Heart right ventricle (tissue), 16 donors: ENCODE measurements around the gene PUS10. TPM values are rescaled to one million over a fixed set of nuclear protein-coding genes. Genes with fewer than 3 reads are reported as not detected.

ENCODE experiments used
- ATAC-seq, 8 donors: fragments of 200-7000 bp; cut with Tn5 transposase; one replicate each; pipeline ENCODE4 v1.9.1; 2020; ENCODE audit warnings: mild to moderate bottlenecking in 8 of 8, moderate library complexity in 8 of 8, moderate number of reproducible peaks in 1 of 8
- DNase-seq, 2 donors: peaks; one replicate each; pipeline ENCODE4 v3.0.0-alpha.2; 2020
- H3K27ac ChIP-seq, 10 donors: fragments of 200-600 bp; sonication (generic) in 2 of 10; one replicate each; pipeline versions ENCODE4 v1.5.0 to v1.8.0; 2020 to 2022; ENCODE audit warnings: mild to moderate bottlenecking in 3 of 10
- H3K27me3 ChIP-seq, 7 donors: fragments of 200-600 bp; one replicate each; pipeline ENCODE4 v1.8.0; 2021 to 2022; ENCODE audit warnings: mild to moderate bottlenecking in 2 of 7
- H3K36me3 ChIP-seq, 9 donors: fragments of 200-600 bp; sonication (generic) in 1 of 9; one replicate each; pipeline versions ENCODE4 v1.5.0 to v1.8.0; 2020 to 2022; ENCODE audit warnings: mild to moderate bottlenecking in 2 of 9
- H3K4me1 ChIP-seq, 9 donors: fragments of 200-600 bp; sonication (generic) in 1 of 9; one replicate each; pipeline versions ENCODE4 v1.5.0 to v1.8.0; 2020 to 2022; ENCODE audit warnings: mild to moderate bottlenecking in 4 of 9
- H3K4me3 ChIP-seq, 10 donors: fragments of 200-600 bp; sonication (generic) in 2 of 10; one replicate each; pipeline versions ENCODE4 v1.5.0 to v1.8.0; 2020 to 2022; ENCODE audit warnings: mild to moderate bottlenecking in 7 of 10, moderate library complexity in 2 of 10
- H3K9me3 ChIP-seq, 11 donors: fragments of 200-600 bp in 10 of 11; sonication (generic) in 2 of 11; one replicate each; pipeline versions ENCODE4 v1.5.0 to v1.8.0; 2013 to 2022; ENCODE audit warnings: mild to moderate bottlenecking in 2 of 11, control low read depth in 1 of 11, moderate library complexity in 1 of 11
- CTCF ChIP-seq, 9 donors: fragments of 200-600 bp; sonication (generic) in 2 of 9; IDR thresholded peaks; one replicate each; pipeline versions ENCODE4 v1.5.0 to v1.8.0; 2021 to 2022; ENCODE audit warnings: antibody characterized with exemption in 9 of 9, mild to moderate bottlenecking in 5 of 9, moderate library complexity in 1 of 9
- WGBS, 2 donors: extraction: QIAGEN DNeasy Blood & Tissue Kit; methylation state at CpG; one replicate each; pipeline ENCODE4 v1.1.7; 2013; ENCODE audit warnings: inconsistent platforms in 1 of 2; 5-methylcytosine and 5-hydroxymethylcytosine counted together
- intact Hi-C, 10 donors: fragments of 100-400 bp; cut with DNase I; formaldehyde crosslinking; loops; one replicate each; pipeline versions ENCODE4 v1.11.1 to v1.14.2; 2022
- polyA plus RNA-seq, 2 donors: library from polyadenylated mRNA; stranded (reverse); fragments of 200-250 nt; gene quantifications; one replicate each; pipeline ENCODE4 v1.2.3, GENCODE V29; 2013
- total RNA-seq, 10 donors: library from RNA; stranded (reverse); fragmentation: NEBNext Ultra II Directional in 3 of 10; extraction: Animal tissue kit (Norgen Biotek cat#: 25700) in 3 of 10; gene quantifications; one replicate each; pipeline versions ENCODE4 v1.2.1 to v1.2.4, GENCODE V29; 2021 to 2023
- donor health status: Arrhythmogenic right ventricular cardiomyopathy.
- donor health status: ischemic (EF 13 %, LVEDD 7.1; RV severe dilation, severe dysfunction).
- donor health status: healthy with polysubstance abuse.
- donor health status: DM: no; HTN: yes; CAD: no.
- donor health status: DM: no; HTN: no; CAD: no.
- donor health status: ischemic (EF 25% LVEDD 6.9; RV normal size, moderate dysfunction).
- donor health status: ischemic (EF 25% LVEDD 5.7; RV mildly dilated, moderate dysfunction).
- donor health status: healthy.
- donor health status: DM: yes; HTN: yes; CAD: no.
- donor health status: Ischemic cardiomyopathy.
- donor health status: ischemic (EF 35%, LVEDD 5.7; RV mildly dilated, moderate dysfunction).
- donor health status: nonischemic (EF 11% LVEDD 7.7; RV severe dilation, severe dysfunction).
- donor health status: DM: yes; HTN: yes; CAD: no.
- donor health status: PGD.
- donor health status: ischemic (EF 29% LVEDD 5.4; RV normal size, mild dysfunction).
- donor health status: nonischemic (EF 23%, LVEDD 6.1; RV moderate dilation, normal function).

The PUS10 gene
- total and polyA plus RNA-seq, 12 donors, result 1.5 to 5.5 (median 4.4) TPM

GRCh38 chr2:60945341-60945740, 72.7 kb downstream of the PUS10 start:
- ATAC-seq, result no peak
- Histone ChIP-seq H3K27me3 (no peaks in the 10 kb centered on the region), H3K9me3 (no peaks in the 10 kb centered on the region), H3K27ac (no peak overlapping the region), H3K4me1 (no peaks in the 10 kb centered on the region), H3K4me3 (no peak overlapping the region), H3K36me3 (peaks cover 0 to 79% (median 0%) of the 10 kb centered on the region in 9 donors)
- no peak for TF ChIP-seq CTCF (IDR thresholded peaks at IDR 0.05)
- no peak for DNase-seq
- WGBS, 2 donors, result 92 to 94% methylated on average over 2 of the region's 2 CpGs
- intact Hi-C loops, result no loop called here

- Histone ChIP-seq H3K27me3 (no peaks in the 10 kb centered on the region), H3K4me1 (peaks cover 0 to 10% (median 0%) of the 10 kb centered on the region in 9 donors), H3K9me3 (no peaks in the 10 kb centered on the region), H3K36me3 (peaks cover 0 to 51% (median 0%) of the 10 kb centered on the region in 9 donors), H3K27ac (no peak overlapping the region), H3K4me3 (no peak overlapping the region)
- WGBS, 2 donors, result 88 to 89% methylated on average over 2 of the region's 2 CpGs
- TF ChIP-seq CTCF (IDR thresholded peaks at IDR 0.05), result no peak
- ATAC-seq, result no peak
- intact Hi-C loops, result no loop called here
- DNase-seq, result no peak
Measured at GRCh38 chr2:60939622-60940021, 78.4 kb downstream of the PUS10 start.

- DNase-seq (no peak), ATAC-seq (no peak)
- H3K4me1 ChIP-seq, result peaks cover 0 to 22% (median 0%) of the 10 kb centered on the region in 9 donors
- no peaks in the 10 kb centered on the region for H3K9me3 ChIP-seq
- no peaks in the 10 kb centered on the region for H3K27me3 ChIP-seq
- 97 to 98% methylated on average over 7 of the region's 7 CpGs for WGBS, 2 donors
- peaks cover 0 to 43% (median 0%) of the 10 kb centered on the region in 9 donors for H3K36me3 ChIP-seq
- no peak overlapping the region for H3K4me3 ChIP-seq
- TF ChIP-seq CTCF (IDR thresholded peaks at IDR 0.05), result no peak
- intact Hi-C loops, result no loop called here
- H3K27ac ChIP-seq, result no peak overlapping the region
Measured at GRCh38 chr2:60938301-60938700, 79.8 kb downstream of the PUS10 start.

- ATAC-seq (no peak), DNase-seq (no peak)
- no peak overlapping the region for H3K27ac ChIP-seq
- no peak for TF ChIP-seq CTCF (IDR thresholded peaks at IDR 0.05)
- no peaks in the 10 kb centered on the region for H3K27me3 ChIP-seq
- H3K4me3 ChIP-seq, result no peak overlapping the region
- intact Hi-C loops, result no loop called here
- peaks cover 0 to 41% (median 0%) of the 10 kb centered on the region in 9 donors for H3K36me3 ChIP-seq
- H3K4me1 ChIP-seq, result peaks cover 0 to 22% (median 0%) of the 10 kb centered on the region in 9 donors
- no peaks in the 10 kb centered on the region for H3K9me3 ChIP-seq
- 88 to 89% methylated on average over 5 of the region's 5 CpGs for WGBS, 2 donors
Measured at GRCh38 chr2:60936757-60937156, 81.3 kb downstream of the PUS10 start.
